Left forelimb (tissue), 1 donor: ENCODE data around the gene RNU6-1.

Experiments used
- DNase-seq: peaks from one replicate; pipeline ENCODE4 v3.0.0-alpha.2; 2018; ENCODE audit warnings: low spot score

Gene RNU6-1

DNA sequence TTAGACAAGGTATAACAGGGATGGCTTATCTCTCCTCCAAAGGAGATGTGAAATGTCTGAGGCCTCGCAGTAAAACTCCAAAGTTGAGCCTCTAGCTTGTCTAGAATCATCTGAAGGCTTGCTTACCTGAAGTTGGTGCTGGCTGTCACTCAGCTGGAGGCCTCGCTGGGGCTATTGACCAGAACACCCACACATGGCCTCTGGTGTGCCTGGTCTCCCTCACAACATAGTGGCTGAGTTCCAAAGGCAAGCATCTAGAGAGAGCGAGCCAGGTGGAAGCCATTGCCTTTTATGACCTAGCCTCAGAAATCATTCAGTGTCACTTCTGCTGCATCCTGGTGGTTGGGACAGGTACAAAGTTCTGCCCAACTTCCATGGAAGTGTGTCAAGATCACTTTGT is 17.4 kb upstream of the RNU6-1 start:
- DNase-seq = no peak

DNA sequence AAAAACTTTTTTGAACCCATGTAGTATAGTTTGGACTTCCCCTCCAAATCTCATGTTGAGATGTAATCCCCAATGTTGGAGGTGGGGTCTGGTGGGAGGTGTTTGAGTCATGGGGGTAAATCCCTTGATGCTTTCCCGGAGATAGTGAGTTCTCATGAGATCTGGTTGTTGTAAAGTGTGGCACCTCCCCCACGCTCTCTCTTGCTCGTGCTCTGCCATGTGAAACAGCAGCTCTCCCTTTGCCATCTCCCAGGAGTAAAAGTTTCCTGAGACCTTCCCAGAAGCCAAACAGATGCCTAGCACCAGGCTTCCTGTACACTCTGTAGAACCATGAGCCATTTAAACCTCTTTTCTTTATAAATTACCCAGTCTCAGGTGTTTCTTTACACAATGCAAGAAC is 16.0 kb upstream of the RNU6-1 start:
- DNase-seq = no peak

- DNase-seq = no peak
Measured at GRCh38 chr15:67854358-67854757, 14.5 kb upstream of the RNU6-1 start.

GRCh38 chr15:67853454-67853853 is 13.6 kb upstream of the RNU6-1 start:
- DNase-seq = no peak

DNA sequence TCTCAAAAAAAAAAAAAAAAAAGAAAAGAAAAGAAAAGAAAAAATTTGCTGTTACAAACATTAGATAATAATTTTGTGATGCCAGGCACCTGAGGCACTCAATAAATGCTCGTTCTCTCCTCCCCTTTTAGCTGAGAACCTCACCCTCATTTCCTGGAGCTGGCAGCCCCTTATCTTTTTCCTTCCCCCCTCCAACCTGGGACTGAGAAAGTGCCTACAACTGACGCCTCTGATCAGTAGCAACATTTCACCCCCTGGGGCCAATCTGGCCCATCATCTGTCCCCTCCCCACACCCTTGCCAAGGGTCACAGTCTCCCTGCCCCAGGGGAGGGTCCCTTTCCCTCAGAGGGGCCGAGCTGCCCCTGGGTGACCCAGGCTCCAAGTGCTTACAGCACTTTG is 12.6 kb upstream of the RNU6-1 start:
- DNase-seq = no peak

DNA sequence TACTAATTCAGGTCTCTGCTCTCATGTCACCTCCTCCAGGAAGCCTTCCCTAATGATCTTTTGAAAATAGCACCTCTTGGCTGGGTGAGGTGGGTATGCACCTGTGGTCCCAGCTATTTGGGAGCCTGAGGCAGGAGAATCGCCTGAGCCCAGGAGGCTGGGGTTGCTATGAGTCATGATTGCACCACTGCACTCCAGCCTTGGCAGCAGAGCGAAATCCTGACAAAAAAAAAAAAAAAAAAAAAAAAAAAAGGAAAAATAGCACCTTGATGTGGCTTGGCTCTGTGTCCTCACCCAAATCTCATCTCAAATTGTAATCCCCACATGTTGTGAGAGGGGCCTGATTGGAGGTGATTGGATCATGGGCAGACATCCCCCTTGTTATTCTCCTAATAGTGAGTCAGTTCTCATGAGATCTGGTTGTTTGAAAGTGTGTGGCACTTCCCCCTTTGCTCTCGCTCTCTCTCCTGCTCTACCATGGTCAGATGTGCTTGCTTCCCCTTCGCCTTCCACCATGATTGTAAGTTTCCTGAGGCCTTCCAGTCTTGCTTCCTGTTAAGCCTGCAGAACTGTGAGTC is 11.2 kb upstream of the RNU6-1 start:
- DNase-seq = no peak

- DNase-seq = no peak
Measured at GRCh38 chr15:67850336-67850735, 10.5 kb upstream of the RNU6-1 start.

- no peak for DNase-seq
Measured at GRCh38 chr15:67849538-67849937, 9.7 kb upstream of the RNU6-1 start.

DNA sequence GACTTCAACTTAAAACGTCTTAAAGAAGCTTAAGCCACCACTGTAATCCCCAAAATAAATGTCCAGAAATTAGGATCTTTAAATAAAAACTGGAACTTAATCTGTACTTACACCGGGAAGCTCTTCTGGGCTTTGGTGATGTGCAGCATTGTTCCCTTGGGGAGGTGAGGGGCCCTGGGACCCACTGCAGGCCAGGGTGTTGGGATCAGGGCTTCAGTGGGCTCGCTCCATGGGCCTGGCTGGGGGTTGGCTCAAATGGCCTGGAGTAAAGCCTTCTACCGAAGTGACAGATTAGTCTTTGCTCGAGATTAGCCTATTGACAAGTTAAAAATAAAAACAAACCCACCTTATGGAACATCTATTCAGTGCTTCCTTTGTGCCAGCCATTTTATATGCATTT is 6.1 kb upstream of the RNU6-1 start:
- DNase-seq = no peak

GRCh38 chr15:67843571-67844387 is 3.9 kb upstream of the RNU6-1 start:
- DNase-seq = no peak

DNA sequence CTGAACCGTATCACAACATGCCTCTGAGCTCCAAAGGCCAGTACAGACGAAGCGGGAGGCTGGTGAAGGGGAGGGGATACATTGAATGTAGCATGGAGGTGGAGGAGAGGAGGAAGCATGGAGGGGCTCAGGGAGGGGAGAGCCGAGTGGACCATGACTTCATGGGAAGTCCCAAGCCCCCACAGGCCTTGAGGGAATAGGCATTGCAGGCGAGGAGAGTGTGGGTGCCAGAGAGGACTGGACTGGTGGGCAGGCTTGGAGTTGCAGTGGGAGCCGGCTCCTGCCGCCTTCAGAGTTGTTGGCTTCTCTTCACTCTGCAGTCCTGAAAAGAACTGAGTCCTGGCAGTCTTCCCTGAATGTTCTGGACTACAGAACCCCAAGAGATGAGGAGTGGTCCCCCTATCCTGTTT is 3.3 kb upstream of the RNU6-1 start:
- DNase-seq = no peak

DNA sequence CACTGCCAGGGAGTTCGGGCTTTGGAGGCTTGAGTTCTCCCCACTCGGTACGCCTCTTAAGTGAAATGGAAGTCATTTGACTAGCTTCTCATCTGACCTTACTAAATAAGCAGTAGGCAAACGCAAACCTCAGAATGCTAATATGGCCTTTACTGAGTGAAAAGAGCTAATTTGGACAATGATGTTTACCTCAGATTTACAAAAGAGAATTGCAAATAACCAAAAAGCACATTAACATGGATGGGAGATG is 1.6 kb upstream of the RNU6-1 start:
- DNase-seq = no peak

GRCh38 chr15:67840749-67841512 is 1.1 kb upstream of the RNU6-1 start:
- DNase-seq = no peak

- no peak for DNase-seq
Measured at GRCh38 chr15:67839499-67839928, 331 bp downstream of the RNU6-1 start.

DNA sequence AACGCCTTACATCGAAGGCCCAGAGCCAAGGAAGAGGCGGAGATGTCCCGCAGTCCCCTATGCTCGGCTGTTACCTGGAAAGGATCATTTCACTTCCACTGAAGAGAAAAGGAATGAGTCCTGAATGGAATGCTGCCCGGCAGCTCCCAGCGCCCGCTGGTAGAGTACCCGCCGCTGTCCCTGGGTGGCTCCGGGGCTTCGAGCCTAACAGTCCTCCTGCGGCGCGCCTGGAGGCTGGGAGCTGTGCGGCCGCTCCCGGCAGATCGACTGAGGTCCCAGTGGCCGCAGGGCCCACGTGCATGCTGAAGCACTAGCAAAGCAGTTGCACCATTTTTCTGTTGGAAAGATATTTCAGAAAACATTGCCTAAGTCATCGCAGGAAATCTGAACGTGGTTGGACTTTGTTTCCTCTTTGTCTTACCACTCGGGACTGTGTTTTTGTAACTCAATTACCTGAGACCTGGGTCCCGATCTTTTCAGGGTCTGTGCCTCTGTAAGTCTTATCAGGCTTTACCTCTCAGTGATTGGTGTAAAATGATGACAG is 984 bp downstream of the RNU6-1 start:
- no peak for DNase-seq

DNA sequence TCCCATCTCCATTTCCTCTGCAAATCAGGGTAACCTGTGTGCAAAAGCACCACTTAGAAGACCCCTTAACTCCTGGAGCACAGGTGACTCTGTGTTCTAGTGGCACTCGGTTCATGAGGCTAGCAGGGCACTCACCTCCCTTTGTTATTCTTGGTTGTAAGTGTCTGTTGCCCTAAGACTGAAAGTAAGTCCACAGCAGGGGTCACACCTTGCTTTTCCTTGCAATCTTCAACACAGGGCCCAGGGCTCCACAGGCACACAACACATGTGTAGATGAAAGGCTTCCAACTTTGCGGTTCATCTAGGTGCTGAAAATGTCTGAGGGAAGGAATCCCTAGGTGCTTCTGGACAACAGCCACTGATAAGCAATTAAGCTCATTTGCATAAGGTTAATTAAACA is 2.9 kb downstream of the RNU6-1 start:
- no peak for DNase-seq

- no peak for DNase-seq
Measured at GRCh38 chr15:67836477-67836876, 3.4 kb downstream of the RNU6-1 start.

DNA sequence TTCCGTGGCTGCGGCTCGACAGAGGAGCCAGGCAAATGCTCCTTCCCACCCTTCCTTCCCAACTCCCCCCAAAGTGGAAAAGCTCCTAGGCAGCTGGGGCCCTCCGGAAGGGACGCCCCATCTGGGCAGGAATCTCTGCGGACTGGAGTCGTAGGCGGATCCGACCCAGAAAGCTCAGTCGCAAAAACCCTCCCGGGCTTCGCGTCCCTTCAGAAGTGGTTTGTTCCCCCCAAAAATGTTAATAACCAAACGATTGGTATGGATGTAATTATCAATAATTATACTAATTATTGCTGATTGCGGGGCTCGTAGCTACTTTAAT is 3.8 kb downstream of the RNU6-1 start:
- no peak for DNase-seq

DNA sequence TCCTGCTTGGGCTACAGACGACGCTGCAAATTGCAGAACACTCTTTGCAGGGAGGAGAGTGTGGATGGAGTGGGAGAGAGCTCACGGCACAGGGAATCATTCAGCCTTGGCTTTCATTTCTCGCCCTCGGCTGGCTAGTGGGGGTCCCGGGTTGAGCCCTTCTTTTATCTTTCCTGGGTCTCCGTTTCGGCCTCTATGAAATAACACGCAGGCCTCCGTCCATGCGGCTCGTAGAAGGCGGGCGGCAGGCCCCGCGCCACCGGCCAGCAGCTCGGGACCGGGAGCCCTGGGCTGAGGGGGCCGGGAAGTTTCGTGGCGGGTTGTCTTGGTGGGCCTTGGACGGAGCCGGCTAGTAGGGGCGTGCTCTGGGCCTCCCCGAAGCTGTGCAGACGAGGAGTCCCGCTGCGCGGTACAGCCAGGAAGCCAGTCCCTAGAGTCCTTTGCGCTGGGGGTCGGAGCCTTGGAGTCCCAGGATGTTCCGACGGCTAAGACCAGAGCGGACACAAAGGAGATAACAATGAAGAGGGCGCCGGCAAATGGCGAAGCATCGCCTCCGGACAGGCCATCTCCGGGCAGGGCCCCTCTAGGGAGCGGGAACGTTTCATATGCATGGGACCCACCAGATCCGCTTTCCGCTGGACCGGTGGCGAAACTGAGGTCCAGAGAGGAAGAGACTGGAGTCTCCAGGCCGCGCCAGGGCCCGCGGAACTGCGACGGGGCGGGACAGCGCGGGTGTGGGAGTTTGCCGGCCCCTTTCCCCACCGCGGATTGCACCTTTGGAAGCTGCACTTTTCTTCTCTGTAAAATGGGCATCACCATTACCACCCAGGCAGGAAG is 4.3 kb downstream of the RNU6-1 start:
- no peak for DNase-seq

- no peak for DNase-seq
Measured at GRCh38 chr15:67834581-67835296, 5.1 kb downstream of the RNU6-1 start.

GRCh38 chr15:67833710-67834511 is 5.9 kb downstream of the RNU6-1 start:
- no peak for DNase-seq
